Glutamatergic neuron (in vitro differentiated cells): ENCODE measurements around the gene RADIL. TPM values are rescaled to one million over a fixed set of nuclear protein-coding genes. Genes with fewer than 3 reads are reported as not detected.
A peak's percentile ranks its signal among the peaks of the same experiment; 100 is the strongest.

ENCODE experiments used
- DNase-seq: peaks from one replicate; pipeline ENCODE4 v3.0.0; 2022
- H3K27ac Mint-ChIP-seq: one replicate; pipeline ENCODE4 v1.8.0; 2020; ENCODE audit warnings: mild to moderate bottlenecking, mixed read lengths, inconsistent platforms; ENCODE audit not compliant: unreplicated experiment
- H3K27me3 Mint-ChIP-seq: one replicate; pipeline ENCODE4 v1.8.0; 2020; ENCODE audit warnings: mild to moderate bottlenecking, moderate library complexity, mixed read lengths, inconsistent platforms; ENCODE audit not compliant: unreplicated experiment
- H3K36me3 Mint-ChIP-seq: one replicate; pipeline ENCODE4 v1.8.0; 2020; ENCODE audit warnings: mild to moderate bottlenecking, mixed read lengths, inconsistent platforms; ENCODE audit not compliant: unreplicated experiment
- H3K4me1 Mint-ChIP-seq: one replicate; pipeline ENCODE4 v1.8.0; 2020; ENCODE audit warnings: mild to moderate bottlenecking, low read depth, mixed read lengths, inconsistent platforms; ENCODE audit not compliant: unreplicated experiment
- H3K4me3 Mint-ChIP-seq: one replicate; pipeline ENCODE4 v1.8.0; 2020; ENCODE audit warnings: mild to moderate bottlenecking, mixed read lengths, inconsistent platforms; ENCODE audit not compliant: unreplicated experiment
- H3K9me3 Mint-ChIP-seq: one replicate; pipeline ENCODE4 v1.8.0; 2020; ENCODE audit warnings: mild to moderate bottlenecking, moderate library complexity, mixed read lengths, inconsistent platforms; ENCODE audit not compliant: unreplicated experiment
- total RNA-seq: library from RNA; stranded (reverse); fragmentation: NEBNext Ultra II Directional; extraction: Animal tissue kit (Norgen Biotek cat#: 25700); gene quantifications from one replicate; pipeline ENCODE4 v1.2.1, GENCODE V29; 2021; ENCODE audit not compliant: unreplicated experiment
- TF ChIP-seq, protein P1 (sequence below): fragments of 200-600 bp; sonication (generic); IDR thresholded peaks from one replicate; pipeline ENCODE4 v1.5.0; 2021; ENCODE audit not compliant: partially characterized antibody, unreplicated experiment

Gene RADIL
- total RNA-seq, 1 donor from 2014 or later: 31.3 TPM

DNA sequence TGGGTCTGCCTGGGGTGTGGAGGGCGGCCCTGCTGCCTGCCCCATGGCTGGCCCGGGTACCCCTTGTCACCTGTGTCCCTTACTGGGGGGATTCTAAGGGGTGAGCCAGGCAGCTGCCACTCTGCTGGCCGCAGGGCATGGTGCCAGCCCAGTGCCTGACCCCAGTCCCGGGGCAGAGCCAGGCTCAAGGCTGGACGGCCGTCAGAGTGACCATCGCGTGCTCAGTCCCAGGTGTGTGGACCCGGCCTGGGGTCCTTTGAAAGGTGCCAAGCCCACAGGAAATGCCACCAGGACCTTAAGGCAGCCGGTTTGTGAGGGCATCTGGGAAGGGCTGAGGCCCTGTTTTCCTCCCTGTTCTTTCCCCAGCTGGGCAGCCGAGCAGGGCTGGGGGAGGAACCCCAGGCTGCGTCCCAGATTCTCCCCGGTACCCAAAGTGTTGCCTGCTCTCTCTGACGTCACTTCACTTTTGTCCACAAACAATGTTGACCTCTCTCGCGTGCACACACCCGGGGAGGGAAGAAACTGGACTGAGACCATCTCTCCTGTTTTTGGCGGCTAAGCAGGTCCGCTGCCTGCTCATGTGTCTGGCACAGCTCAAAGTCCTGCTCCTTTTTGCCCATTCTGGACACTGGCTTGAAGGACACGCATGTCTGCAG, 59.3 kb downstream of the RADIL start:
- H3K4me3 Mint-ChIP-seq: no peak overlapping the region

DNA sequence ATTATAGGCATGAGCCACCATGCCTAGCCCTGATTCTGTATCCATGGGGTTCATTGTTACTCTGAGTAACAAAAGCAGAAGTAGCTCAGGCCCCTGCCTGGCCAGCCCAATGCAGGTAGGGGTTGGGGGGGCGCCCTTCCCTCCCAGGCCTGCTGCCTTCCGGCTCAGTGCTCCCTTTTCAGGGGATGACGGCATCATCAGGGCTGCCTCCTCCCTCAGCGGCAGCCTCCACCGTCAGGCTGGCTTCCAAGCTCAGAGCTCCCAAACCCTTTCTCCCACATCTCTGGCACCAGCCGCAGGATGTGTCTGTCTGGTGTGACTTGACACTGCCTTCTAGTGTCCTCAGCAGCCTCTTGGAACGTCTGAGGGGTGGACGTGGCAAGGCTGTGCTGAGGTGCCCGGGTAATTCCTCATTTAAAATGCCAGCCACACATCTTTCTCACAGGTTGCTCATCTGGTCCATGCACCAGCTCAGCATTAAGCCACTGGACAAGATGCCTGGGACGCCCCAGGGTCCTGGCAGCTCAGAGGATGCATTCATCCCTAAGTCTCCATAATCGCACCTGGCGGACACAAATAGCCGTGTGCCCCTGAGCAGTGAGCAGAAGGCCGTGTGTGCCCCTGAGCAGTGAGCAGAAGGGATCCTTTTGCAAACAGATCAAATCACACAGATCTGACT, 59.9 kb downstream of the RADIL start:
- no peaks in the 10 kb centered on the region for H3K9me3 Mint-ChIP-seq
- peaks cover 7% of the 10 kb centered on the region for H3K27me3 Mint-ChIP-seq
- DNase-seq: no peak
- H3K4me1 Mint-ChIP-seq: peaks cover 5% of the 10 kb centered on the region
- no peak overlapping the region for H3K27ac Mint-ChIP-seq
- H3K36me3 Mint-ChIP-seq: peaks cover 5% of the 10 kb centered on the region
- H3K4me3 Mint-ChIP-seq: no peak overlapping the region
- TF ChIP-seq, protein P1, sequence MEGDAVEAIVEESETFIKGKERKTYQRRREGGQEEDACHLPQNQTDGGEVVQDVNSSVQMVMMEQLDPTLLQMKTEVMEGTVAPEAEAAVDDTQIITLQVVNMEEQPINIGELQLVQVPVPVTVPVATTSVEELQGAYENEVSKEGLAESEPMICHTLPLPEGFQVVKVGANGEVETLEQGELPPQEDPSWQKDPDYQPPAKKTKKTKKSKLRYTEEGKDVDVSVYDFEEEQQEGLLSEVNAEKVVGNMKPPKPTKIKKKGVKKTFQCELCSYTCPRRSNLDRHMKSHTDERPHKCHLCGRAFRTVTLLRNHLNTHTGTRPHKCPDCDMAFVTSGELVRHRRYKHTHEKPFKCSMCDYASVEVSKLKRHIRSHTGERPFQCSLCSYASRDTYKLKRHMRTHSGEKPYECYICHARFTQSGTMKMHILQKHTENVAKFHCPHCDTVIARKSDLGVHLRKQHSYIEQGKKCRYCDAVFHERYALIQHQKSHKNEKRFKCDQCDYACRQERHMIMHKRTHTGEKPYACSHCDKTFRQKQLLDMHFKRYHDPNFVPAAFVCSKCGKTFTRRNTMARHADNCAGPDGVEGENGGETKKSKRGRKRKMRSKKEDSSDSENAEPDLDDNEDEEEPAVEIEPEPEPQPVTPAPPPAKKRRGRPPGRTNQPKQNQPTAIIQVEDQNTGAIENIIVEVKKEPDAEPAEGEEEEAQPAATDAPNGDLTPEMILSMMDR: no peak

More for the DNA sequence above, 59.3 kb downstream of the RADIL start:
- peaks cover 7% of the 10 kb centered on the region for H3K27me3 Mint-ChIP-seq
- no peak overlapping the region for H3K27ac Mint-ChIP-seq
- DNase-seq: peak; percentile 12
- peaks cover 5% of the 10 kb centered on the region for H3K36me3 Mint-ChIP-seq
- TF ChIP-seq, protein P1: no peak
- no peaks in the 10 kb centered on the region for H3K9me3 Mint-ChIP-seq
- H3K4me1 Mint-ChIP-seq: peaks cover 5% of the 10 kb centered on the region

DNA sequence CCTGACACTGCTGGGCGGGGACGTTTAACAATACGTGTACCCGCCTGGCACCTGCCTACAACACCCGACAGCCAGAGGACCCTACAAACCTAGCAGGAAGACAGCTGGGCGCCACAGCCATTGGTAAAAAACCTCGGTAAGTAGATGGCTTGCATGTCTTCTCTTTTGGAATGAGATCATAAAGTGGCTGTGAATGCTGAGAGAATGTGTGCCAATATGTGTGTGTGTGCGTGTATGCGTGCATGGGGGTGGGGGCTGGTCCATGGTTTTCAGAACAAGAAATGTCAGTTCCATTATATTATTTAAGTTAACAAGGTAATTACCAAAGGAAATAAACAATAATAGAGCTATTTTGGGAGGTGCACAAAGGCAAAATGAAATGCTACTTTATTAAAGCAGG, 60.8 kb downstream of the RADIL start:
- no peak for DNase-seq
- H3K27ac Mint-ChIP-seq: no peak overlapping the region
- TF ChIP-seq, protein P1: no peak
- peaks cover 2% of the 10 kb centered on the region for H3K4me1 Mint-ChIP-seq
- no peaks in the 10 kb centered on the region for H3K36me3 Mint-ChIP-seq
- H3K9me3 Mint-ChIP-seq: no peaks in the 10 kb centered on the region
- no peak overlapping the region for H3K4me3 Mint-ChIP-seq
- peaks cover 3% of the 10 kb centered on the region for H3K27me3 Mint-ChIP-seq

DNA sequence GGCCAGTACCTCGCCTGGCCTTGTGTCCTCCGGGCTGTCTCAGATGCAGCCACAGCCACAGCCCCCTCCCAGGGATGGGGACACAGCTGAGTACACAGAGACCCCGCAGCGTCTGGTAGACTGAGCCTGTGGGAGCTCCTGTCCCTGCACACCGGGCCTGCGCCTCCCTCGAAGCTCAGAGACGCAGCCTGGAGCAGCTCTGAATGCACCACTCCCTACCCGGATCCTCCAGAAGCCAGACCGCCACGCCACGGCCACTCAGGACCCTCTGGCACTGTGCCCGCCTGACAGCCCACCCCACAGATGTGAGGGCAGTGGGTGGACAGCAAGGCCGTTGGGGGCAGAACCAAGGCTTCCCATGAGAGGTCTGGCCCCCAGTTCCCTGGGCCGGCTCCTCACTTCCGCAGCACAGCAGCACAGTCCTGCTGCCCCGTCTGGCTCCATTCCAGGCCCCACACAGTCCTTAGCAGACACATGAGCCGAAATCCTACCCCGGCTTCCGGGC, 62.5 kb downstream of the RADIL start:
- H3K27me3 Mint-ChIP-seq: peaks cover 2% of the 10 kb centered on the region
- no peak overlapping the region for H3K4me3 Mint-ChIP-seq
- TF ChIP-seq, protein P1: no peak
- H3K36me3 Mint-ChIP-seq: no peaks in the 10 kb centered on the region
- no peak overlapping the region for H3K27ac Mint-ChIP-seq
- peaks cover 2% of the 10 kb centered on the region for H3K4me1 Mint-ChIP-seq
- no peaks in the 10 kb centered on the region for H3K9me3 Mint-ChIP-seq
- DNase-seq: peak; percentile 16
